HG03439 (cell line): Measurements from ENCODE around the gene PRPF38B.
"Not testable (repeated sequence)": the region's sequence is repeated elsewhere in the genome, so short reads cannot be mapped to it uniquely, and the experiment has no call there.

Source experiments
- ATAC-seq: cut with Tn5 transposase; IDR thresholded peaks from one replicate; pipeline ENCODE4 v1.9.1; 2021; ENCODE audit warnings: mild to moderate bottlenecking, moderate library complexity; ENCODE audit not compliant: unreplicated experiment

The PRPF38B gene

GRCh38 chr1:108691942-108692723 lies at the start of gene PRPF38B:
Gene PRPF38B, plus strand, starts transcription at chr1:108692310. Its CDS starts 282 bp downstream, at chr1:108692592.
- peak; percentile 96 for ATAC-seq

- peak; percentile 69 for ATAC-seq
Observed at GRCh38 chr1:108643492-108644335, 48.4 kb upstream of the PRPF38B start.

GRCh38 chr1:108644984-108645383 lies 47.1 kb upstream of the PRPF38B start:
- ATAC-seq, result no peak

GRCh38 chr1:108645564-108646184 lies 46.4 kb upstream of the PRPF38B start:
- no peak for ATAC-seq

- ATAC-seq, result no peak
Observed at GRCh38 chr1:108646265-108646647, 45.9 kb upstream of the PRPF38B start.

- no peak for ATAC-seq
Observed at GRCh38 chr1:108646648-108647269, 45.4 kb upstream of the PRPF38B start.

GRCh38 chr1:108653431-108654105 lies 38.5 kb upstream of the PRPF38B start:
- no peak for ATAC-seq

- no peak for ATAC-seq
Observed at GRCh38 chr1:108657356-108658080, 34.6 kb upstream of the PRPF38B start.

- ATAC-seq, result peak; percentile 89
Observed at GRCh38 chr1:108661030-108661609, 31.0 kb upstream of the PRPF38B start, which contains the start of gene HENMT1. Gene HENMT1, minus strand, starts transcription at chr1:108661093. Its CDS starts 1,209 bp downstream, at chr1:108659884.

GRCh38 chr1:108663074-108663473 lies 29.0 kb upstream of the PRPF38B start:
- ATAC-seq, result no peak

GRCh38 chr1:108664481-108664880 lies 27.6 kb upstream of the PRPF38B start:
- no peak for ATAC-seq

GRCh38 chr1:108665067-108665466 lies 27.0 kb upstream of the PRPF38B start:
- no peak for ATAC-seq

- ATAC-seq, result no peak
Observed at GRCh38 chr1:108665771-108666170, 26.3 kb upstream of the PRPF38B start.

- ATAC-seq, result not testable (repeated sequence)
Observed at GRCh38 chr1:108667422-108667821, 24.7 kb upstream of the PRPF38B start.

GRCh38 chr1:108668777-108669176 lies 23.3 kb upstream of the PRPF38B start:
- ATAC-seq, result no peak

GRCh38 chr1:108669679-108670078 lies 22.4 kb upstream of the PRPF38B start:
- ATAC-seq, result no peak

- ATAC-seq, result no peak
Observed at GRCh38 chr1:108670131-108670773, 21.9 kb upstream of the PRPF38B start.

GRCh38 chr1:108671143-108671542 lies 21.0 kb upstream of the PRPF38B start:
- no peak for ATAC-seq

GRCh38 chr1:108678706-108679105 lies 13.4 kb upstream of the PRPF38B start:
- ATAC-seq, result no peak
